CD4-positive, alpha-beta T cell treated with Interleukin-15 for 1 hour (primary cell): ENCODE measurements around the gene GAMT.

Experiments used
- DNase-seq: peaks from one replicate; pipeline ENCODE4 v3.0.0-alpha.2; 2020

Gene GAMT

GRCh38 chr19:1417681-1418495, 16.5 kb upstream of the GAMT start:
- DNase-seq, result no peak

- DNase-seq, result no peak
Measured at GRCh38 chr19:1417145-1417544, 15.8 kb upstream of the GAMT start.

DNA sequence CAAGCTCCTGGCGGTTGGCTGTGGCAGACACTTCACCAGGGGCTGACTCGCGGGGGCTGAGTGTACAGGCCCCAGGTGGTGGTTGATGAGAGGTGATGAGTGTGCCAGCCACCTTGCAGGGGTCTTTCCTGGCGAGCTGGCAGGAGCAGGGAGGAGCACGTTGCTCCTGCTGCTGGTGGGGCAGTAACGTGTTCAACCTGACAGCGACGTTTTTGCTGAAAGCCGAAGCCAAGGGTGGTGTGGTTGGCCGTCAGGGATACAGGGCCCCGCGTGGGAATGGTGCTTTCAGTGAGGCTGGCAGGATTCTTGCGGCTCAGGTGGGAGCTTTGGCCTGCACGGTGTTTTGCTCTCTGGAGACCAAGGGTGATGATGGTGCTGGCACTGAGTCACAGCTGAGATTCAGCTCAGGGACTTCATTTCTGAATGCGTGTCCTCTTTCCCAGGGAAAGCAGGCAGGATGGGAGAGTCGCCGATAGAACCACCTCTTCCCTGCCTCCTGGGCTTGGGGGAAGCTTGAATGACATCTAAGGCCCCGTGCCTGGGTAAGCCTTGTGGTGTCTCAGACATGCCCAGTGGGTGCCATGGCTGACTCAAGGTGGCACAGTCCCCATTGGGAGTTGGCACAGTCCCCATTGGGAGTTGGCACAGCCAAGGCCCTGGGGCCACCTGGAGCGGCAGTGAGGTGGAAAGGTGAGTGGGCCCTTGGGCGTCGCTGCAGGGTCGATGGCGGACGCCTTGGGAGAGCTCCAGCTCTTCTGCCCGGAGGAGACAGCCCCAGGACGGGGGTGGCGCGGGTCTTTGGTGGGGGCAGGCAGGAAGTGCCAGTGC, 14.9 kb upstream of the GAMT start:
- DNase-seq, result no peak

DNA sequence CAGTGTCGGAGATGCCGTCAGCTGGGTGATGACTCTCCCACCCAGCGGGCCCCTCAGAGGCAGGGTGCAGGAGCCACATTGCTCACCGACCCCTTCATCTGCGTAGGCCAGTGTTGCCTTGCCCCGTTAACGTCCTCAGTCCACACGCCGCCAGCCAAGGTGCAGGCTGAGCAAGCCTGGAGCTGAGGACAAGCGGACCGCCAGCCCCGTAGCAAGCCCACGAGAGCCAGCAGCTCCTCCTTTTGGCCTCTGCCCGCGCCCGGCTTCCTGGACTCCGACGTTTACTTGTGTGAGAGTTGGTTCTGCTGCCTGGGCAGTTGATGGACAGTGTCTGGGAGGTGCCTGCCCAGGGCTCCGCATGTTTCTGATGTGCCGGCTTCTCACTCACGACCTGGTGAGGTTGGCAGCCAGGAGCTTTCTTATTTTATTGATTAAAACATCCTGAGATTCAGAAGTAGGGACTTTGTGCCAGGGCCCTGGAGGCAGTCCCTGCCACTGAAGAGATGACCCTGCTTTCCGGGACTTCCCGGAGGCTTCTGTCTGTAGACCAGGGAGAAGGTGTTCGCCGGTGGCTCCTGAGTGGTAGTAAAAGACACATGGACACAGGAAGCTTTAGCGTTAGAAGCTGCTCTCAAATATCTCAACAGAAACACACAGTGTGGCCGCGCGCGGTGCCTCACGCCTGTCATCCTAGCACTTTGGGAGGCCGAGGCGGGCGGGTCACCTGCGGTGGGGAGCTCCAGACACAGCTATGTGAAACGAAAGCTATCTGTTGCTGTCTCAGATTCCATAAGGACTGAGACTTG, 11.9 kb upstream of the GAMT start:
- no peak for DNase-seq

DNA sequence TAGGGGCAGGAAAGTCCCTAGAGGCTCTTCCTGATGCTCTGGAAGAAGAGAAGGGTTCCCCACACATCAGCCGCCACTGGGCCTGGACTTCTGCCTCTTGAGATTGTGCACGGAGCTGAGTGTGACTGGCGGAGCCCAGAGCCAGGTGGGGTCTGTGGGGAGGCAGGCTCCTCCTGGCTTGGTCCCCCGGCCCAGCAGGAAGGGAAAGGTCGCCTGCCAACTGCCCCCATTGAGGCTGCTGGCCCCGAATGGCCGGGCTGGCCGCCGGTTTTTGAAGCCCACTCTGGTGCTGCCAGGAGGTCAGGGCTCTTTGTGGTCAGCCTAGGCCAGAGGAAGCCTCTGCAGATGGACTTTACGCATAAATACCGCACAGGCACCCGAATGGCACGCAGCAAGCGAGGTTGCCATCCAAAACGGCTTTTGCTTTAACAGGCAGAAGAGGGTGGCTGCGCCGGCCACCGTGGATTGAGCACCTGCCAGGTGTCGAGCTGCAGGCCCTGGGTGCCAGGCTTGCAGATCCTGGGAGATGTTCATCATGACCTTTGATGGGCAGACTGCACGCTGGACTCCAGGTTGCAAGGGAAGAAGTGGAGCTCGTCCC, 11.1 kb upstream of the GAMT start:
- DNase-seq, result no peak

GRCh38 chr19:1411255-1412191, 10.2 kb upstream of the GAMT start:
- DNase-seq, result no peak

- DNase-seq, result no peak
Measured at GRCh38 chr19:1410789-1411188, 9.4 kb upstream of the GAMT start.

- DNase-seq, result no peak
Measured at GRCh38 chr19:1410136-1410786, 8.9 kb upstream of the GAMT start.

DNA sequence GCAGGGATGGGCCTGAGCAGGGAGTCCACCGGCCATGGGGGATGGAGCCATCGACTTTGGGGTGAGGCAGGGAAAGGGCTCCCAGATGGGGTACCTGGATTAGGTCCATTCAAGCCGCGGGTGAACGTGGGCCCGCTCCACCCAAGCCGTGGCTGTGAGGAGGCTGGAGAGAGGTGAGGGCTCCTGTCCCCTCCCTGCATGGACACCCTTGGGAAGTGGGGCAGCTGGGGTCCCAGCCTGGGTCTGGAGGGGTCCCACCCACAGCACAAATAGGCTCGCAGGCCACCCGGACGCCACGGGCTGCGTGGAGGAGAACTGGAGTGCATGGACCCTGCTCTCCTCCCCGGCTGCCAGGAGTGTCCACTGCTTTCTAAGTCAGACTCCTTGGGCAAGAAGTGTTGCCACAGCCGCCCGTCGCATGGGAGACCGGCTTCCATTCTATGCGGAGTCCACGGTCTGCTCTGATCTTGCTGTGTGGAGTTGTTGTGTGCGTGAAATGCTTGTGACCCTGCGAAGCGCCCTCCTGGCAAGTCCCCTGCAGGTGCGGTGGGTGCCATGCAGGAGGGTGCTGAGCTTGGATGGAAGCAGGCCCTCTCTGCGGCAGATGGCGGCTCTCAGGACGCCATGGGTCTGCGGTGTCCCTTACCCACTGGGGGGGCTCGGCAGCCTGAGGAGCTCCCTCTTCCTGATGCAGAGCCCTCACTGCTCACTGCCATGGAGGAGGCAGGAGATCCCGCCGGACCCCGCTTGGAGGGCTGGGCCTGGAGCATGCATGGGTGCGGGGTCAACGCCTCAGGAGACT, 8.1 kb upstream of the GAMT start:
- DNase-seq, result no peak

DNA sequence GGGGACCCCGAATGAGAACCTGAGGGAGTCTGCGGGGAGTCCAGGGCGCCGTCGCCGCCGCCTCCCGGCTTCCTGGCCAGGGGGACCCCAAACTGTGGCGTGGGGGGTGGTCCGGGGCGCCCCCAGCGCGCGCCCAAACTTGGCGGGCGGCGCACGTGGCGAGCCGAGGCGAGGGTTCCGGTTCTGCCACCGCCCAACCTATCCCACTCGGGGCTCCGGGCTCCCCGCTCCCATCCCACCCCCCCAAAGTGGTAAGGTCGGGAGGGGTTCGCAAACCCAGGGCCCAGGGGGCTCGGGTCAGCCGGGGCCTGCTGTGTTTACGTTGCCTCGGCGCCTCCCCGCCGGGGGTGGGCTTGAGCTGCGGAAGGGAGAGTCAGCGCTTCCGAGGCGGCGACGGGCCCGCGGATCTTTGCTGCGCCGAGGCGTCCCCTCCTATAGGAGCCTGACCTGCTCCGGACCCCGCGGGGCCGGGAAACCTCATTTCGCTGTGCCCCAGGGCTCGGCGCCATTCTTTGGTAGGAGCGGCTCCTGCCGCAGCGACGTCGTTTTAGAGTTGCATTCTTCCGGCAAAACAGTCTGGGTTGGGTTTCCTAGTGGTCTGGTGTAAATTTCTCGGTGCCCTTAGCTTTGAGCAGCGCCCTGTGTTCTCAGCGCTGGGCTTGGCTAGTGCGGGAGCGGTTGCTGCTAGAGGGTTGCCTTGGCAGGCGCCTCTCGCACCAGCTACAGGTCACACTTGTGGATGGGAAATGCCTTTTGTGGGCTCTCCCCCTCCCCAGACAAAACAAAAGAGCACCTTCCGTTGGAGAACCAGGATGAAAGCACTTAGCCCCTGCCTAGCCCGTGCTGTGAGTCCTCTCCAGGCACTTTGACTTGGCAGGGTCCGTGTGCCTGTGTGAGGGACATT, 7.2 kb upstream of the GAMT start:
- peak; percentile 61 for DNase-seq

GRCh38 chr19:1407528-1408299, 6.4 kb upstream of the GAMT start, which contains the start of gene DAZAP1:
Gene DAZAP1, plus strand, starts transcription at chr19:1407586. Its CDS starts 188 bp downstream, at chr19:1407774.
- DNase-seq, result no peak

- DNase-seq, result peak; percentile 99
Measured at GRCh38 chr19:1406774-1407527, 5.6 kb upstream of the GAMT start.

- DNase-seq, result no peak
Measured at GRCh38 chr19:1402411-1403070, 1.2 kb upstream of the GAMT start.

DNA sequence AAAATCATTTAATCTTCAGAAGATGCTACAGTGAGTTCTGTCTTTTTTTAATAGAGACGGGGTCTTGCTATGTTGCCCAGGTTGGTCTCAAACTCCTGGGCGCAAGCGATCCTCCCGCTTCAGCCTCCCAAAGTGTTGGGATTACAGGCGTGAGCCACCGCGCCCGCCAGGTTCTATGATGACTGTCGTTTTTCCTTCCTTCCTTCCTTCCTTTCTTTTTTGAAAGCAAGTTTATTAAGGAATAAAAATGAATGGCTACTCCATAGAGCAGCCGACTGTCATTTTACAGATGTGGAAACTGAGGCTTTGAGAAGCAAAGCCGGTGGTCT, 511 bp upstream of the GAMT start:
- no peak for DNase-seq

GRCh38 chr19:1400281-1401137, 833 bp downstream of the GAMT start:
- no peak for DNase-seq

- DNase-seq, result no peak
Measured at GRCh38 chr19:1399745-1400144, 1.6 kb downstream of the GAMT start.
